ENCODE data around the gene LRP1B.
"Not testable (repeated sequence)": the region's sequence is repeated elsewhere in the genome, so short reads cannot be mapped to it uniquely, and the experiment has no call there.

GRCh38 chr2:140544769-140545168, 1586.0 kb downstream of the LRP1B start:
- not testable (repeated sequence) for TF ChIP-seq CTCF, POLR2A (IDR thresholded peaks at IDR 0.05)

Data from right lobe of liver (tissue), 4 donors.